Thyroid gland (tissue), 4 donors: ENCODE results near the gene OR5J2. TPM values are rescaled to one million over a fixed set of nuclear protein-coding genes. Genes with fewer than 3 reads are reported as not detected.

ENCODE experiments used
- DNase-seq, 2 donors: peaks; one replicate each; pipeline ENCODE4 v3.0.0-alpha.2; 2019
- H3K27ac ChIP-seq, 3 donors: fragments of 200-600 bp; sonication (generic); 1 replicate in 2 of 3; 2 replicates in 1 of 3; pipeline ENCODE4 v1.5.1; 2016 to 2019; ENCODE audit warnings: mild to moderate bottlenecking in 1 of 3, moderate library complexity in 1 of 3
- H3K27me3 ChIP-seq: fragments of 200-600 bp; sonication (generic); one replicate; pipeline ENCODE4 v1.5.1; 2019
- H3K36me3 ChIP-seq, 2 donors: fragments of 200-600 bp; sonication (generic); one replicate each; pipeline ENCODE4 v1.5.1; 2016 to 2019
- H3K4me1 ChIP-seq, 2 donors: fragments of 200-600 bp; sonication (generic); one replicate each; pipeline ENCODE4 v1.5.1; 2017 to 2019
- H3K4me3 ChIP-seq, 3 donors: fragments of 200-600 bp; sonication (generic); replicated peaks in 1 of 3; 1 replicate in 2 of 3; 2 replicates in 1 of 3; pipeline ENCODE4 v1.5.1; 2016; ENCODE audit warnings: mild to moderate bottlenecking in 1 of 3
- H3K9me3 ChIP-seq: fragments of 200-600 bp; sonication (generic); one replicate; pipeline ENCODE4 v1.5.1; 2017
- POLR2A ChIP-seq, 2 donors: fragments of 450-650 bp; IDR thresholded peaks; one replicate each; pipeline ENCODE4 v1.6.1; 2017; ENCODE audit warnings: antibody characterized with exemption in 2 of 2, mild to moderate bottlenecking in 2 of 2, moderate library complexity in 1 of 2
- WGBS, 2 donors: methylation state at CpG; one replicate each; pipeline ENCODE4 v1.1.5; 2017; 5-methylcytosine and 5-hydroxymethylcytosine counted together
- intact Hi-C: fragments of 100-400 bp; cut with DNase I; formaldehyde crosslinking; loops from one replicate; pipeline ENCODE4 v1.15.1; 2023
- total RNA-seq, 4 donors: library from RNA; depleted of rRNA; stranded (reverse); fragments of >200 nt; gene quantifications; one replicate each; pipeline ENCODE4 v1.2.3, GENCODE V29; 2016
- TF ChIP-seq, protein P1 (sequence below), 6 experiments: fragments of 200-600 bp in 3 of 6; fragments of 450-650 bp in 3 of 6; sonication (generic) in 3 of 6; IDR thresholded peaks; one replicate each; pipeline ENCODE4 v1.5.1; 2016 to 2019; ENCODE audit warnings: antibody characterized with exemption in 6 of 6, mild to moderate bottlenecking in 2 of 6, inconsistent platforms in 1 of 6, moderate library complexity in 1 of 6

Gene OR5J2
- total RNA-seq, 4 donors from 2014 or later: not detected

DNA sequence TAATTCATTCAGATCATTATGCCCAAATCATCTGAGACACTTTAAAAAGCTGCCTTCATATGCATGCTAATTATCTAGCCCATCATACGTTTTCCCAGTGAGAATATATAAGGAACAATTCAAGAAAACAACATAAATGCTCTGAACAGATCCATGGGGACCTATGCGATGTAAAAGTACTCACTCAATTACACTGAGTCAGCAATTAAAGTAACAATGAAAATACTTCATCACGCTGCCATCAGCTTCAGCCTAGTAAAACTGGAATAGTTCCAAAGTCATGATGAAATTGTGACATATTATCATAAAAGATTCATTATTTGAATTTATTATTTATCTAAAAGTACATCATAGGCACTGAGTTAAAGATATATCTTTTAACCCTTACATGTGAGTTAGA lies 12.6 kb upstream of the OR5J2 start:
- TF ChIP-seq, protein P1, sequence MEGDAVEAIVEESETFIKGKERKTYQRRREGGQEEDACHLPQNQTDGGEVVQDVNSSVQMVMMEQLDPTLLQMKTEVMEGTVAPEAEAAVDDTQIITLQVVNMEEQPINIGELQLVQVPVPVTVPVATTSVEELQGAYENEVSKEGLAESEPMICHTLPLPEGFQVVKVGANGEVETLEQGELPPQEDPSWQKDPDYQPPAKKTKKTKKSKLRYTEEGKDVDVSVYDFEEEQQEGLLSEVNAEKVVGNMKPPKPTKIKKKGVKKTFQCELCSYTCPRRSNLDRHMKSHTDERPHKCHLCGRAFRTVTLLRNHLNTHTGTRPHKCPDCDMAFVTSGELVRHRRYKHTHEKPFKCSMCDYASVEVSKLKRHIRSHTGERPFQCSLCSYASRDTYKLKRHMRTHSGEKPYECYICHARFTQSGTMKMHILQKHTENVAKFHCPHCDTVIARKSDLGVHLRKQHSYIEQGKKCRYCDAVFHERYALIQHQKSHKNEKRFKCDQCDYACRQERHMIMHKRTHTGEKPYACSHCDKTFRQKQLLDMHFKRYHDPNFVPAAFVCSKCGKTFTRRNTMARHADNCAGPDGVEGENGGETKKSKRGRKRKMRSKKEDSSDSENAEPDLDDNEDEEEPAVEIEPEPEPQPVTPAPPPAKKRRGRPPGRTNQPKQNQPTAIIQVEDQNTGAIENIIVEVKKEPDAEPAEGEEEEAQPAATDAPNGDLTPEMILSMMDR (IDR thresholded peaks at IDR 0.05): no peak
- no peak for TF ChIP-seq POLR2A (IDR thresholded peaks at IDR 0.05)
- Histone ChIP-seq H3K9me3 (no peaks in the 10 kb centered on the region), H3K4me1 (no peaks in the 10 kb centered on the region), H3K27ac (no peak overlapping the region), H3K27me3 (no peaks in the 10 kb centered on the region), H3K4me3 (no peak overlapping the region), H3K36me3 (no peaks in the 10 kb centered on the region)
- intact Hi-C loops: no loop called here
- no peak for DNase-seq
- 62 to 71% methylated on average over 3 of the region's 3 CpGs for WGBS, 2 donors

DNA sequence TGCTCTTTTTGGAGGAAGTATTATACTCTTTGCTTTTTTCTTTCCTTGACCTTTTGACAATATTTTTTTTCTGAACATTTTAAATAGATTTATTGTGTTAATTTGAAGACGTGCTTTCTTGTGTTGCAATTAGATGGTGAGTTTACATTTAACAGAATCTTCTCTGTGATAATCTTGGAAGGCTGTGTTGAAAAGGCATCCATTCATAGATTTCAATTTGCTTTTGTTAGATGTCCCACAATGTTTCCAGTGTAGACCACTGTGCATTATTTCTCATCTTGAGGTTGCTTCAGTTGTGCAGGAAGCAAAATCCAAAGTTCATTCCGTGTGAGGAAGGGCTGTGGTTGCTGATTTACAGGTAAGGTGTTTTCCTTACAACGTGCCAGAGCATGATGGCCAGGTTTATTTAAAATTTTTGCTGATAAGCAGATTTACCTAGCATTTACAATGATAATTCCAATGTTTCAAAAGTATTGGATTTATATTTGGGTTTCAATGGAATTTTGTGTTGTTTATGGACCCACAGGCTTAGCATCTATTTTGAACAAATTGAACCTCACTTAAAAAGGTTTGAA lies 4.1 kb upstream of the OR5J2 start:
- 69% methylated on average over 3 of the region's 3 CpGs for WGBS, 2 donors
- no peaks in the 10 kb centered on the region for H3K9me3 ChIP-seq
- DNase-seq: no peak
- intact Hi-C loops: no loop called here
- no peak overlapping the region for H3K27ac ChIP-seq
- no peak overlapping the region for H3K4me3 ChIP-seq
- H3K4me1 ChIP-seq: no peaks in the 10 kb centered on the region
- no peaks in the 10 kb centered on the region for H3K36me3 ChIP-seq
- no peak for TF ChIP-seq POLR2A (IDR thresholded peaks at IDR 0.05)
- TF ChIP-seq, protein P1 (IDR thresholded peaks at IDR 0.05): no peak
- no peaks in the 10 kb centered on the region for H3K27me3 ChIP-seq

DNA sequence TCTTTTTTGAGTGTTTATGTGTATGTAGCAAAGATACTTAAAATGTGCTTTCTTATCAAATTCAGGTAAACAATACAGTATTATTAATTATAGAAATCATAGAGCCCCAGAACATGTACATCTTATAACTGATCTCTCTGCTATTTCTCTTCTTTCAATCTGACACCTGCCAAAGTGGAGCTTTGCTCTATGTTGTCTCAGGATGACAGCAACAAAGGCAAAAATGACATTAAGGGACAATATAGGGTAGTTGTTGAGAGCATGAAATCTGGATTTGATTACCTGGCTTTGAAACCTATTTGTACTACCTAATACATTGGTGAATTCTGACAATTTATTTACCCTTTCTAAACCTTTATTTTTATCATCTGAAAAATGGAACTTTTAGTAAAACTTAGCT lies 7.0 kb downstream of the OR5J2 start:
- no peak for TF ChIP-seq POLR2A (IDR thresholded peaks at IDR 0.05)
- TF ChIP-seq, protein P1 (IDR thresholded peaks at IDR 0.05): no peak
- no peaks in the 10 kb centered on the region for H3K27me3 ChIP-seq
- intact Hi-C loops: no loop called here
- no peaks in the 10 kb centered on the region for H3K4me1 ChIP-seq
- DNase-seq: no peak
- H3K36me3 ChIP-seq: no peaks in the 10 kb centered on the region
- H3K27ac ChIP-seq: no peak overlapping the region
- H3K9me3 ChIP-seq: no peaks in the 10 kb centered on the region
- no peak overlapping the region for H3K4me3 ChIP-seq

DNA sequence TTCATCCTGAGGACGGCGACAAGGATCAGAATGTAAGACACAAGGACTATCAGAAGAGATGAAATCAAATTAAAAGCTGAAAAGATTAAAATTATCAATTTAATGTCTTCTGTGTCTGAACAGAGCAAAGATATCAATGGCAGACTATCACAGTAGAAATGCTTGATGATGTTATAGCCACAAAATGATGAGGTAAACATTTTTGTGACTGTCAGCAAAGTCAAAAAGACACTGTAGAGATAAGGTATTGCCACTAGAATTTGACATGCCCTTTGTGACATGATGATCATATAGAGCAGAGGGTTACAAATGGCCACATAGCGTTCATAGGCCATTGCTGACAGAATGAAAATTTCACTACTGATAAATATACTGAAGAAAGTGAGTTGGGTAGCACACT lies 12.2 kb downstream of the OR5J2 start:
- DNase-seq: no peak
- TF ChIP-seq POLR2A (IDR thresholded peaks at IDR 0.05): no peak
- TF ChIP-seq, protein P1 (IDR thresholded peaks at IDR 0.05): no peak
- Histone ChIP-seq H3K36me3 (no peaks in the 10 kb centered on the region), H3K27ac (no peak overlapping the region), H3K27me3 (no peaks in the 10 kb centered on the region), H3K4me3 (no peak overlapping the region), H3K9me3 (no peaks in the 10 kb centered on the region), H3K4me1 (no peaks in the 10 kb centered on the region)
- intact Hi-C loops: no loop called here
- 86 to 88% methylated on average over 3 of the region's 3 CpGs for WGBS, 2 donors

DNA sequence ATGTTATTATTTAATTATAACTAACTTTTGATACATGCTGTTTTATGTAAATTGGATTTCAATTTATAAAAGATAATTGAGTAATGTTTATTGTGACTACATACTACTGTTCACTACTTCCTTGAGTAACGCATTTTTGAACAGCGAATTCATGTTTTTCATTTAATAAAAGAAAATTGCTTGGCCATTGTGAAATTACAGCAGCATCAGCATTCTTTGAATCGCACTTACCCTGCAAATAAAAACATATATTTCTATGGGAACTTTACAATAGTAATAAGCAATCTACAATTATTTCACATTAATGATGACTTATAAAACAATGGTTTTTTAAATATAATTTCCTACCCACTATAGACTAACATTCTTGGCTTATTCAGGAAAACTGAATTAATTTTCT lies 20.3 kb downstream of the OR5J2 start:
- no peaks in the 10 kb centered on the region for H3K9me3 ChIP-seq
- H3K4me3 ChIP-seq: no peak overlapping the region
- DNase-seq: no peak
- H3K27ac ChIP-seq: no peak overlapping the region
- H3K4me1 ChIP-seq: no peaks in the 10 kb centered on the region
- H3K27me3 ChIP-seq: no peaks in the 10 kb centered on the region
- intact Hi-C loops: no loop called here
- H3K36me3 ChIP-seq: no peaks in the 10 kb centered on the region
- WGBS, 2 donors: 84 to 91% methylated on average over 3 of the region's 3 CpGs
- no peak for TF ChIP-seq POLR2A (IDR thresholded peaks at IDR 0.05)
- TF ChIP-seq, protein P1 (IDR thresholded peaks at IDR 0.05): no peak
